Peyer's patch (tissue), 4 donors: ENCODE data around the gene HDAC11.

Source experiments
- CTCF ChIP-seq, 6 experiments: fragments of 450-650 bp in 4 of 6; fragments of 200-600 bp in 2 of 6; sonication (generic) in 1 of 6; IDR thresholded peaks; one replicate each; pipeline ENCODE4 v1.5.1; 2017 to 2019; ENCODE audit warnings: antibody characterized with exemption in 6 of 6, mild to moderate bottlenecking in 3 of 6, moderate library complexity in 1 of 6
- POLR2A ChIP-seq, 2 donors: fragments of 450-650 bp; IDR thresholded peaks; one replicate each; pipeline ENCODE4 v1.5.1; 2017; ENCODE audit warnings: antibody characterized with exemption in 2 of 2, mild to moderate bottlenecking in 2 of 2, moderate library complexity in 2 of 2

DNA sequence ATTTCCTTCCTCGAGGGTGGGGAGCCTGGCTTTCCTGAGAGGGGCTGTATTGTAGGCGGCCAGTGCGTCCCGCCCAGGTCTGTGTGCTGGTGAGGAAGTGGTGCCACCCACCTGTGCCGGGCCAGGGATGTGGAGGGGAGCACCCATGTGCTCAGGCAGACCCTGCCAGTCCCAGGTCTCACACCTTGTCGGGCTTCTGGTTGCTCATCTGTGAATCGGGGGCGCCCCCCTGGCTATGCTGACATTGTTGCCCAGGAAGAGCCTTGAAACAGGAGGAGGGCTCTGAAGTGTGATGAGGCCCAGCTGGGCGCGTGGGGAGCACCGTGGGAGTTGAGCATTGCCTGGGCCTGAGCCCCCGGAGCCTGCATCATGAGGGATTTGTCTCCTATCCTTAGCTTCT, 73.6 kb downstream of the HDAC11 start:
- no peak for TF ChIP-seq CTCF (IDR thresholded peaks at IDR 0.05)
- no peak for TF ChIP-seq POLR2A (IDR thresholded peaks at IDR 0.05)
